OCI-LY7 (cell line): Measurements from ENCODE around the gene TTC8.

Source experiments
- EZH2phosphoT487 ChIP-seq: fragments of 200-600 bp; sonication (generic); IDR thresholded peaks from 2 replicates; pipeline ENCODE4 v1.6.1; 2018; ENCODE audit warnings: low read depth, borderline replicate concordance, mild to moderate bottlenecking, mixed run types, antibody characterized with exemption, low read length, moderate library complexity, mixed read lengths
- TF ChIP-seq, protein P1 (sequence below): fragments of 200-600 bp; sonication (generic); conservative IDR thresholded peaks from 2 replicates; pipeline ENCODE4 v1.5.1; 2014; ENCODE audit warnings: mild to moderate bottlenecking, antibody characterized with exemption, low read length, moderate library complexity, mixed read lengths

DNA sequence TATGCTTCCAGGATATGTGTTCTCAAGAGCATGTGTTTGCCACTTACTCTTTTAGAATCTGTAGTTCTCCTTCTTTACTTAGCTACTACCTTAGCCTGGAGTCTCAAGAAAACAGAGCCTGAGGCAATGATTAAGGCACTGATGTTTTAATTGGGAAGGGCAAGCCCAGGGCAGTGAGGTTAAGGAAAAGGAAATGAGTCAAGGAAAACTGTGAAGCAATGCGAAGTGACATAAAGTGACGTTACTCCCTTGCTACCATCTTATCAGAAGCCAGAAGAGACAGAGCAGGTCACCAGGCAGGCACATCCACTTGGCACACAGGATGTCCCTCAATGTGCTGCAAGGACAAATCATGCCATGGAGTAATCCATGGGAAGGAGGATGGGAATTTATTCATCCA is 20.4 kb upstream of the TTC8 start:
- TF ChIP-seq, protein P1, sequence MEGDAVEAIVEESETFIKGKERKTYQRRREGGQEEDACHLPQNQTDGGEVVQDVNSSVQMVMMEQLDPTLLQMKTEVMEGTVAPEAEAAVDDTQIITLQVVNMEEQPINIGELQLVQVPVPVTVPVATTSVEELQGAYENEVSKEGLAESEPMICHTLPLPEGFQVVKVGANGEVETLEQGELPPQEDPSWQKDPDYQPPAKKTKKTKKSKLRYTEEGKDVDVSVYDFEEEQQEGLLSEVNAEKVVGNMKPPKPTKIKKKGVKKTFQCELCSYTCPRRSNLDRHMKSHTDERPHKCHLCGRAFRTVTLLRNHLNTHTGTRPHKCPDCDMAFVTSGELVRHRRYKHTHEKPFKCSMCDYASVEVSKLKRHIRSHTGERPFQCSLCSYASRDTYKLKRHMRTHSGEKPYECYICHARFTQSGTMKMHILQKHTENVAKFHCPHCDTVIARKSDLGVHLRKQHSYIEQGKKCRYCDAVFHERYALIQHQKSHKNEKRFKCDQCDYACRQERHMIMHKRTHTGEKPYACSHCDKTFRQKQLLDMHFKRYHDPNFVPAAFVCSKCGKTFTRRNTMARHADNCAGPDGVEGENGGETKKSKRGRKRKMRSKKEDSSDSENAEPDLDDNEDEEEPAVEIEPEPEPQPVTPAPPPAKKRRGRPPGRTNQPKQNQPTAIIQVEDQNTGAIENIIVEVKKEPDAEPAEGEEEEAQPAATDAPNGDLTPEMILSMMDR = no peak
- no peak for TF ChIP-seq EZH2phosphoT487
